HepG2 (cell line): ENCODE results near the gene XPNPEP1. TPM values are rescaled to one million over a fixed set of nuclear protein-coding genes. Genes with fewer than 3 reads are reported as not detected.

Experiments
- ATAC-seq: fragments of 200-7000 bp; cut with Tn5 transposase; 3 replicates; pipeline ENCODE4 v1.9.1; 2020; ENCODE audit warnings: mild to moderate bottlenecking, moderate library complexity
- BruUV-seq: library from RNA; stranded (reverse); fragments of 400-500 nt; replicated peaks from 2 replicates; lab custom pipeline; 2021; lab: Mats Ljungman, UMichigan
- CTCF ChIA-PET: fragments of 300-600 bp; formaldehyde crosslinking; extraction: SDS; loops from one replicate; lab custom pipeline; 2021; ENCODE audit warnings: low total read pairs, inconsistent platforms, low intra/inter-chr PET ratio; lab: Yijun Ruan, JAX
- POLR2A ChIA-PET: fragments of 350-600 bp; sonication (Branson Sonifier 250); formaldehyde crosslinking; loops from one replicate; lab custom pipeline; 2020; ENCODE audit warnings: antibody characterized with exemption, inconsistent platforms; lab: Yijun Ruan, JAX
- DNase-seq: peaks from one replicate; pipeline ENCODE4 v3.0.0-alpha.2; 2015; ENCODE audit warnings: low spot score
- FAIRE-seq: peaks from 3 replicates; lab custom pipeline; 2011; peaks lifted over from hg19 to GRCh38; lab: Jason Lieb, UNC
- H2AFZ ChIP-seq: one replicate; pipeline ENCODE4 v1.6.1; 2011; ENCODE audit warnings: low read length, inconsistent platforms
- H3K27ac ChIP-seq: fragments of 300-600 bp; 3 replicates; pipeline ENCODE4 v1.8.0; 2011; ENCODE audit warnings: mixed run types, mild to moderate bottlenecking, mixed read lengths, low read length, inconsistent platforms; ENCODE audit not compliant: insufficient read depth; ENCODE audit errors: extremely low read length
- H3K27me3 ChIP-seq, 2 experiments: fragments of 200-600 bp in 1 of 2; 2 replicates in 1 of 2; 3 replicates in 1 of 2; pipeline versions ENCODE4 v1.6.0 to v1.8.0; 2011; ENCODE audit warnings: low read length in 2 of 2, mild to moderate bottlenecking in 2 of 2, moderate library complexity in 2 of 2, inconsistent platforms in 1 of 2; ENCODE audit not compliant: insufficient read depth in 2 of 2, control insufficient read depth in 1 of 2
- H3K36me3 ChIP-seq, 2 experiments: fragments of 200-600 bp in 1 of 2; replicated peaks in 1 of 2; 2 replicates in 1 of 2; 3 replicates in 1 of 2; pipeline versions ENCODE4 v1.5.1 to v1.8.0; 2011; ENCODE audit warnings: low read length in 2 of 2, inconsistent platforms in 1 of 2; ENCODE audit not compliant: insufficient read depth in 2 of 2, control insufficient read depth in 1 of 2
- H3K4me1 ChIP-seq: 2 replicates; pipeline ENCODE4 v1.5.1; 2012; ENCODE audit warnings: low read length, inconsistent platforms; ENCODE audit not compliant: insufficient read depth
- H3K4me2 ChIP-seq: 2 replicates; pipeline ENCODE4 v1.6.0; 2011; ENCODE audit warnings: low read depth, low read length, inconsistent platforms
- H3K4me3 ChIP-seq, 3 experiments: fragments of 200-600 bp in 1 of 3; sonication (generic), shearing (Covaris generic) in 1 of 3; replicated peaks in 1 of 3; 2 replicates each; pipeline ENCODE4 v1.5.1; 2011 to 2016; ENCODE audit warnings: low read length in 3 of 3, inconsistent platforms in 2 of 3, low read depth in 2 of 3, mild to moderate bottlenecking in 2 of 3, control low read depth in 1 of 3, mixed read lengths in 1 of 3; ENCODE audit not compliant: insufficient read depth in 1 of 3
- H3K79me2 ChIP-seq: one replicate; pipeline ENCODE4 v1.6.1; 2011; ENCODE audit warnings: low read length, inconsistent platforms; ENCODE audit not compliant: insufficient read depth
- H3K9ac ChIP-seq: 2 replicates; pipeline ENCODE4 v1.6.0; 2011; ENCODE audit warnings: mild to moderate bottlenecking, low read depth, low read length, inconsistent platforms; ENCODE audit not compliant: insufficient read depth
- H3K9me3 ChIP-seq: 2 replicates; pipeline ENCODE4 v1.5.1; 2012; ENCODE audit warnings: mild to moderate bottlenecking, low read length
- H4K20me1 ChIP-seq: 2 replicates; pipeline ENCODE4 v1.6.0; 2011; ENCODE audit warnings: inconsistent platforms, mild to moderate bottlenecking, low read length, moderate library complexity; ENCODE audit not compliant: insufficient read depth
- CHD4 ChIP-seq: fragments of 200-600 bp; sonication (generic); IDR thresholded peaks from 2 replicates; pipeline ENCODE4 v1.7.0; 2017; ENCODE audit warnings: mild to moderate bottlenecking, low read length, borderline replicate concordance
- DR1 ChIP-seq: sonication (generic); formaldehyde crosslinking; IDR thresholded peaks from 2 replicates; pipeline ENCODE4 v1.8.0; 2021; ENCODE audit warnings: mild to moderate bottlenecking, missing genetic modification reagents, inconsistent platforms
- EHMT2 ChIP-seq: fragments of 200-600 bp; sonication (generic); IDR thresholded peaks from 2 replicates; pipeline ENCODE4 v1.7.0; 2017; ENCODE audit warnings: antibody characterized with exemption, low read depth, low read length, borderline replicate concordance
- HHEX ChIP-seq: IDR thresholded peaks from 2 replicates; pipeline ENCODE4 v1.6.1; 2016; ENCODE audit warnings: control low read depth
- IRF2 ChIP-seq: IDR thresholded peaks from 2 replicates; pipeline ENCODE4 v1.6.1; 2018; ENCODE audit warnings: missing genetic modification reagents, missing compliant biosample characterization
- KAT8 ChIP-seq: IDR thresholded peaks from 2 replicates; pipeline ENCODE4 v1.6.1; 2016; ENCODE audit warnings: missing genetic modification reagents, missing compliant biosample characterization
- KDM2A ChIP-seq: sonication (generic); formaldehyde crosslinking; IDR thresholded peaks from 2 replicates; pipeline ENCODE4 v1.4.0; 2020; ENCODE audit warnings: low read depth, missing genetic modification reagents, borderline replicate concordance
- NCOA1 ChIP-seq: sonication (generic); formaldehyde crosslinking; IDR thresholded peaks from 2 replicates; pipeline ENCODE4 v1.9.0; 2021; ENCODE audit warnings: missing genetic modification reagents
- POGZ ChIP-seq: sonication (generic); formaldehyde crosslinking; IDR thresholded peaks from 2 replicates; pipeline ENCODE4 v1.4.0; 2020; ENCODE audit warnings: mild to moderate bottlenecking, missing genetic modification reagents
- RAD21 ChIP-seq: fragments of 450-650 bp; formaldehyde crosslinking; IDR thresholded peaks from 2 replicates; pipeline ENCODE4 v1.5.0; 2020; ENCODE audit warnings: mild to moderate bottlenecking
- SMC3 ChIP-seq: IDR thresholded peaks from 2 replicates; pipeline ENCODE4 v1.6.1; 2011; ENCODE audit warnings: low read length, improper control_type of control experiment
- SOX5 ChIP-seq: IDR thresholded peaks from 2 replicates; pipeline ENCODE4 v1.6.1; 2016; ENCODE audit warnings: borderline replicate concordance
- STAG1 ChIP-seq: sonication (generic); formaldehyde crosslinking; IDR thresholded peaks from 2 replicates; pipeline ENCODE4 v1.4.0; 2020; ENCODE audit warnings: missing genetic modification reagents
- XRCC5 ChIP-seq: fragments of 200-400 bp; formaldehyde crosslinking; optimal IDR thresholded peaks from 2 replicates; pipeline ENCODE3; 2017; ENCODE audit warnings: mild to moderate bottlenecking, low read length
- ZBTB7A ChIP-seq: sonication (generic); formaldehyde crosslinking; IDR thresholded peaks from 2 replicates; pipeline ENCODE4 v1.8.0; 2022; ENCODE audit warnings: mild to moderate bottlenecking, missing genetic modification reagents
- ZMYM4 ChIP-seq: sonication (generic); formaldehyde crosslinking; IDR thresholded peaks from 2 replicates; pipeline ENCODE4 v1.8.1; 2023; ENCODE audit warnings: mild to moderate bottlenecking, missing genetic modification reagents
- WGBS: methylation state at CpG from one replicate; pipeline ENCODE4 v1.1.6; 2017; ENCODE audit warnings: low lambda C conversion rate; 5-methylcytosine and 5-hydroxymethylcytosine counted together
- in situ Hi-C: cut with HindIII; loops from 2 replicates; pipeline ENCODE4 v1.10.0; 2017; ENCODE audit warnings: low pct_unique_long_range_greater_than_20kb; ENCODE audit not compliant: extremely low pct_ligation_motif_present
- intact Hi-C: fragments of 100-400 bp; cut with micrococcal nuclease; formaldehyde crosslinking; loops from one replicate; pipeline ENCODE4 v1.10.0; 2022; ENCODE audit not compliant: unreplicated experiment
- polyA plus RNA-seq, 8 experiments: library from polyadenylated mRNA; depleted of rRNA in 3 of 8; stranded (reverse) in 7 of 8; unstranded in 1 of 8; fragments of >200 nt; fragmentation: Illumina TruSeq in 4 of 8; extraction: Trizol in 4 of 8; gene quantifications; 2 replicates each; pipeline versions ENCODE4 v1.2.1 to v1.2.3, GENCODE V29; 2011 to 2016; ENCODE audit warnings: low read depth in 4 of 8, missing spikeins in 1 of 8, mixed read lengths in 1 of 8; ENCODE audit not compliant: insufficient read depth in 1 of 8
- total RNA-seq, 5 experiments: library from RNA; depleted of rRNA; stranded (reverse); fragments of >200 nt; fragmentation: Illumina TruSeq; extraction: Trizol; gene quantifications; 2 replicates each; pipeline ENCODE4 v1.2.3, GENCODE V29; 2016; ENCODE audit warnings: low read depth in 1 of 5
- TF ChIP-seq, protein P1 (sequence below): sonication (generic); formaldehyde crosslinking; IDR thresholded peaks from 2 replicates; pipeline ENCODE4 v1.5.1; 2020; ENCODE audit warnings: mild to moderate bottlenecking, moderate library complexity, missing genetic modification reagents
- TF ChIP-seq, protein P2 (sequence below), 2 experiments: sonication (generic) in 1 of 2; formaldehyde crosslinking in 1 of 2; IDR thresholded peaks; 2 replicates each; pipeline versions ENCODE4 v1.4.0 to v1.6.1; 2018 to 2020; ENCODE audit warnings: missing genetic modification reagents in 2 of 2, borderline replicate concordance in 1 of 2, low read depth in 1 of 2, mild to moderate bottlenecking in 1 of 2, missing biosample characterization in 1 of 2
- TF ChIP-seq, protein P3 (sequence below): sonication (generic); formaldehyde crosslinking; IDR thresholded peaks from 2 replicates; pipeline ENCODE4 v1.4.0; 2020; ENCODE audit warnings: missing genetic modification reagents, borderline replicate concordance

XPNPEP1 gene
- total and polyA plus RNA-seq, 2 of the 13 experiments (the other 11 are each of a cell fraction or from before 2014, with no cell fraction given), result 30.3 to 55.5 TPM

DNA sequence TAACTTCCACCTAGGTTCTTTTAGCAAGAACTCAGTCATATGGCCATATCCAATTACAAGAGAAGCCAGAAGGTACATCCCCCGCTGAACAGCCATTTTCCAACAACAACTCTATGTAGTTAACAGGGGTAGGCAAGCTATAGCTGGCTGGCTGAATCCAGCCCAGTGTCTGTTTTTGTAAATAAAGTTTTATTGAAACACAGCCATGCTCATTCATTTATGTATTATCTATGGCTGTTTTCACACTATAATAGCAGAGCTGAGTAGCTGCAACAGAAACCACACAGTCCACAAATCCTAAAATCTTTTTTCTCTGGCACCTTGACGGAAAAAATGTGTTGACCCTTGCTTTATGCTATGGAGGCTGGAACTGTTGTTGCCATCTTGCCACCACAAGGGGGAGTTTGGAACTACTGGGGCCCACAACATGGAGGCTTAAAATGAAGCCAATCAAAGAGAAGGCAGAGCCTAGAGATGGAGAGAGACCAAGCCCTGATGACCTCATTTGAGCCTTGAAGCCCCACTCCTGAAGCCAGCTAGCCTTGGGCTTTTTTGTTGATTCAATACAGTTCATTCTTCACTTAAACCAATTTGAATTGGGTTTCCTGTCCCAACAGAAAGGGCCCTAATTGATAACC, 33.3 kb upstream of the XPNPEP1 start:
- Histone ChIP-seq H3K27ac (no peak overlapping the region), H3K9ac (no peak overlapping the region), H3K4me2 (no peak overlapping the region), H3K4me1 (0 out of 2 replicates have a peak, but pooled peaks cover 10% of the 10 kb centered on the region), H3K4me3 (no peak overlapping the region), H3K9me3 (no peaks in the 10 kb centered on the region), H3K79me2 (no peaks in the 10 kb centered on the region), H2AFZ (no peak overlapping the region), H3K27me3 (no peaks in the 10 kb centered on the region), H3K36me3 (no peaks in the 10 kb centered on the region), H4K20me1 (no peaks in the 10 kb centered on the region)
- ATAC-seq (peak; percentile 96), DNase-seq (peak; percentile 68), FAIRE-seq (peak; percentile 82)
- ChIA-PET POLR2A (interaction anchor here (1.2 kb wide), 1 partner anchor 51 kb away, joined by 5 read pairs; the partner anchor contains the start of gene ADD3), CTCF (interaction anchor here (0.7 to 1.5 kb wide), 4 partner anchors 22 to 72 kb away, joined by 3 to 15 read pairs (median 4); partner anchors contain the start of gene XPNPEP1)
- WGBS, result 60% methylated on average over 2 of the region's 2 CpGs
- no TSS peak for BruUV-seq
- in situ Hi-C loops (no loop called here), intact Hi-C loops (loop anchor here (1.0 to 2.0 kb wide), 4 partner anchors 52 to 121 kb away; no protein-coding TSS in a partner anchor)
- peak; percentile 59; the same call in 1 of the 2 replicates for TF ChIP-seq EHMT2
- TF ChIP-seq POGZ (CRISPR knock-in tag), result 0 out of 2 replicates have a peak, but pooled peaks have one; percentile 24
- TF ChIP-seq DR1 (CRISPR knock-in tag), result no peak
- peak; percentile 74 for TF ChIP-seq STAG1
- 0 out of 2 replicates have a peak, but pooled peaks have one; percentile 10 for TF ChIP-seq SOX5 (CRISPR knock-in tag)
- TF ChIP-seq RAD21 (CRISPR knock-in tag), result peak; percentile 61; the same call in 1 of the 2 replicates
- 0 out of 2 replicates have a peak, but pooled peaks have one; percentile 40 for TF ChIP-seq ZBTB7A (CRISPR knock-in tag)
- peak; percentile 82 for TF ChIP-seq SMC3
- TF ChIP-seq KAT8 (CRISPR knock-in tag), result peak; percentile 36; the same call in 1 of the 2 replicates
- TF ChIP-seq, protein P1, sequence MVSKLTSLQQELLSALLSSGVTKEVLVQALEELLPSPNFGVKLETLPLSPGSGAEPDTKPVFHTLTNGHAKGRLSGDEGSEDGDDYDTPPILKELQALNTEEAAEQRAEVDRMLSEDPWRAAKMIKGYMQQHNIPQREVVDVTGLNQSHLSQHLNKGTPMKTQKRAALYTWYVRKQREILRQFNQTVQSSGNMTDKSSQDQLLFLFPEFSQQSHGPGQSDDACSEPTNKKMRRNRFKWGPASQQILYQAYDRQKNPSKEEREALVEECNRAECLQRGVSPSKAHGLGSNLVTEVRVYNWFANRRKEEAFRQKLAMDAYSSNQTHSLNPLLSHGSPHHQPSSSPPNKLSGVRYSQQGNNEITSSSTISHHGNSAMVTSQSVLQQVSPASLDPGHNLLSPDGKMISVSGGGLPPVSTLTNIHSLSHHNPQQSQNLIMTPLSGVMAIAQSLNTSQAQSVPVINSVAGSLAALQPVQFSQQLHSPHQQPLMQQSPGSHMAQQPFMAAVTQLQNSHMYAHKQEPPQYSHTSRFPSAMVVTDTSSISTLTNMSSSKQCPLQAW, result 0 out of 2 replicates have a peak, but pooled peaks have one; percentile 51
- peak; percentile 75 for TF ChIP-seq ZMYM4 (CRISPR knock-in tag)
- peak; percentile 46; the same call in 1 of the 2 replicates for TF ChIP-seq CHD4
- peak; percentile 23 for TF ChIP-seq XRCC5
- TF ChIP-seq, protein P2, sequence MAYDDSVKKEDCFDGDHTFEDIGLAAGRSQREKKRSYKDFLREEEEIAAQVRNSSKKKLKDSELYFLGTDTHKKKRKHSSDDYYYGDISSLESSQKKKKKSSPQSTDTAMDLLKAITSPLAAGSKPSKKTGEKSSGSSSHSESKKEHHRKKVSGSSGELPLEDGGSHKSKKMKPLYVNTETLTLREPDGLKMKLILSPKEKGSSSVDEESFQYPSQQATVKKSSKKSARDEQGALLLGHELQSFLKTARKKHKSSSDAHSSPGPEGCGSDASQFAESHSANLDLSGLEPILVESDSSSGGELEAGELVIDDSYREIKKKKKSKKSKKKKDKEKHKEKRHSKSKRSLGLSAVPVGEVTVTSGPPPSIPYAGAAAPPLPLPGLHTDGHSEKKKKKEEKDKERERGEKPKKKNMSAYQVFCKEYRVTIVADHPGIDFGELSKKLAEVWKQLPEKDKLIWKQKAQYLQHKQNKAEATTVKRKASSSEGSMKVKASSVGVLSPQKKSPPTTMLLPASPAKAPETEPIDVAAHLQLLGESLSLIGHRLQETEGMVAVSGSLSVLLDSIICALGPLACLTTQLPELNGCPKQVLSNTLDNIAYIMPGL (CRISPR knock-in tag; IDR thresholded peaks at IDR 0.05; ENCODE audit: borderline replicate concordance in 1 of 2, low read depth in 1 of 2), result 0 out of 4 replicates have a peak, but pooled peaks of 1 of the 2 experiments have one; percentile 28
- no peak for TF ChIP-seq HHEX
- 0 out of 2 replicates have a peak, but pooled peaks have one; percentile 31 for TF ChIP-seq KDM2A
- 0 out of 2 replicates have a peak, but pooled peaks have one; percentile 28 for TF ChIP-seq IRF2 (CRISPR knock-in tag)
- TF ChIP-seq, protein P3, sequence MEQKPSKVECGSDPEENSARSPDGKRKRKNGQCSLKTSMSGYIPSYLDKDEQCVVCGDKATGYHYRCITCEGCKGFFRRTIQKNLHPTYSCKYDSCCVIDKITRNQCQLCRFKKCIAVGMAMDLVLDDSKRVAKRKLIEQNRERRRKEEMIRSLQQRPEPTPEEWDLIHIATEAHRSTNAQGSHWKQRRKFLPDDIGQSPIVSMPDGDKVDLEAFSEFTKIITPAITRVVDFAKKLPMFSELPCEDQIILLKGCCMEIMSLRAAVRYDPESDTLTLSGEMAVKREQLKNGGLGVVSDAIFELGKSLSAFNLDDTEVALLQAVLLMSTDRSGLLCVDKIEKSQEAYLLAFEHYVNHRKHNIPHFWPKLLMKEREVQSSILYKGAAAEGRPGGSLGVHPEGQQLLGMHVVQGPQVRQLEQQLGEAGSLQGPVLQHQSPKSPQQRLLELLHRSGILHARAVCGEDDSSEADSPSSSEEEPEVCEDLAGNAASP, result 0 out of 2 replicates have a peak, but pooled peaks have one; percentile 35
- TF ChIP-seq NCOA1 (CRISPR knock-in tag), result no peak
